ENCODE data around the gene GJD3. TPM values are rescaled to one million over a fixed set of nuclear protein-coding genes. Genes with fewer than 3 reads are reported as not detected.

The GJD3 gene
- total and polyA plus RNA-seq, 3 donors from 2014 or later: 2.1 to 2.6 TPM; not detected in 1

DNA sequence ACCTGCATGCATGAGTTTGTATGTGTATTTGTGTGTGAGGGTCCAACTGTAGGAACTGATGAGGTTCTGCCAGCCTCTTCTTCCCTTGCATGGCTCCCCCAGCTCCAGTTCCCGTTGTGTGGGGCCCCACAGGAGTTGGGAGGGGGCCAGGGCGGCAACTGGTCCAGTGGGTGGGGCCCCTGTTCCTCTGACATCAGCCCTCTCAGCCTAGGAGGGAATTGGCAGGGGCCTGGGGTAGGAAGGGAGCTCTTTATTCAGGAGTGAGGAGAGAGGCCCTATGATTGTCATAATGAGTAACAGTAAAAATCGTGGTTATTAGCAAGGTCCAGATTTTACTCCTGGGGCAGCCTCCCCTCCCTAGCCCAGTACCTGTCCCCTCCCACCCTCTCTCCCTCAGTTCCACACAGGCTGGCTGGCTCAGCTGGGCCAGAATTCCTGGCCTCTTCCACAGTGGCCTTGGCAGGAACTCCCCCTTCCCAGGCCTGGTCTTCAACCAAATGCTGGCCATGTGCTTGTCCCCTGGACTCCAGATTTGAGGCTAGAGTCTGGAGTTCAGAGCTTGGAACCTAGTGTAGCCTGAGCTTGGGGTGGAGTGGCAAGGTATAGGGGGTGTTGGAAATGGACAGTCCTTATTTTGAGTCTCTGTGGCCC lies 36.7 kb downstream of the GJD3 start:
- H3K9me3 ChIP-seq: no peaks in the 10 kb centered on the region
- DNase-seq: no peak
- H3K36me3 ChIP-seq (ENCODE audit: low read depth, missing control alignments): no peaks in the 10 kb centered on the region
- peak overlapping the region in 1 of 2 donors; percentile 72 for H3K27ac ChIP-seq
- 8 to 28% methylated on average over 3 of the region's 3 CpGs for WGBS, 2 donors
- peaks cover 96% of the 10 kb centered on the region for H3K4me1 ChIP-seq
- no peaks in the 10 kb centered on the region for H3K27me3 ChIP-seq
- intact Hi-C loops (cut with DNase I; ENCODE audit: low total_unique reads): no loop called here
- no peak for TF ChIP-seq POLR2A (IDR thresholded peaks at IDR 0.05)
- TF ChIP-seq, protein P1, sequence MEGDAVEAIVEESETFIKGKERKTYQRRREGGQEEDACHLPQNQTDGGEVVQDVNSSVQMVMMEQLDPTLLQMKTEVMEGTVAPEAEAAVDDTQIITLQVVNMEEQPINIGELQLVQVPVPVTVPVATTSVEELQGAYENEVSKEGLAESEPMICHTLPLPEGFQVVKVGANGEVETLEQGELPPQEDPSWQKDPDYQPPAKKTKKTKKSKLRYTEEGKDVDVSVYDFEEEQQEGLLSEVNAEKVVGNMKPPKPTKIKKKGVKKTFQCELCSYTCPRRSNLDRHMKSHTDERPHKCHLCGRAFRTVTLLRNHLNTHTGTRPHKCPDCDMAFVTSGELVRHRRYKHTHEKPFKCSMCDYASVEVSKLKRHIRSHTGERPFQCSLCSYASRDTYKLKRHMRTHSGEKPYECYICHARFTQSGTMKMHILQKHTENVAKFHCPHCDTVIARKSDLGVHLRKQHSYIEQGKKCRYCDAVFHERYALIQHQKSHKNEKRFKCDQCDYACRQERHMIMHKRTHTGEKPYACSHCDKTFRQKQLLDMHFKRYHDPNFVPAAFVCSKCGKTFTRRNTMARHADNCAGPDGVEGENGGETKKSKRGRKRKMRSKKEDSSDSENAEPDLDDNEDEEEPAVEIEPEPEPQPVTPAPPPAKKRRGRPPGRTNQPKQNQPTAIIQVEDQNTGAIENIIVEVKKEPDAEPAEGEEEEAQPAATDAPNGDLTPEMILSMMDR (IDR thresholded peaks at IDR 0.05): no peak
- no peak overlapping the region for H3K4me3 ChIP-seq

DNA sequence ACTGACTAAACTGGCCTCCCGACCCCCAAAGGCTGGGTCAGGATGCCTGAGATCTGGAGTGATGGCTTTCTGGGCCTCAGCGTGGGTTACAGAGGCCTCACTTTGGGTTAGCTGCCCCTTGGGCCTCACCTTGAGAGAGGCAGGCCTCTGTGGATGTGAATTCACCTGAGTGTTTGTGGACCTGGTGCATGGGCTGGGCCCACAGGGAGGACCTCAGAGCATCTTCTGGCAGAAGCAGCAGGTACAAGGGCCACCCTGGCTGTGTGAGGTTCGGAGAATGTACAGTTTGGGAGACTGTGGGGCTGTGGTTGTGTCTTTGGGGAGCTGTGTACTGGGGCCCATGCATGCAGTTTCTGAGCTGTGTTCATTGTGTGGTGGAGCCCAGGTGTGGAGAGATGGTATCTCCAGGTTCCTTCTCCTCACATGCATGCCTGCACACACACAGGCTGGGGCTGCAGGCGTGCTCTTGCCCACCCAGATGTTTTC lies 37.2 kb downstream of the GJD3 start:
- Histone ChIP-seq H3K27me3 (no peaks in the 10 kb centered on the region), H3K4me1 (peaks cover 96% of the 10 kb centered on the region), H3K9me3 (no peaks in the 10 kb centered on the region), H3K4me3 (no peak overlapping the region), H3K36me3 (ENCODE audit: low read depth, missing control alignments) (no peaks in the 10 kb centered on the region), H3K27ac (peak overlapping the region in 1 of 2 donors; percentile 42)
- TF ChIP-seq POLR2A (IDR thresholded peaks at IDR 0.05): no peak
- TF ChIP-seq, protein P1 (IDR thresholded peaks at IDR 0.05): no peak
- DNase-seq: no peak
- WGBS, 2 donors: 59 to 66% methylated on average over 2 to 4 of the region's 4 CpGs
- intact Hi-C loops (cut with DNase I; ENCODE audit: low total_unique reads): no loop called here

DNA sequence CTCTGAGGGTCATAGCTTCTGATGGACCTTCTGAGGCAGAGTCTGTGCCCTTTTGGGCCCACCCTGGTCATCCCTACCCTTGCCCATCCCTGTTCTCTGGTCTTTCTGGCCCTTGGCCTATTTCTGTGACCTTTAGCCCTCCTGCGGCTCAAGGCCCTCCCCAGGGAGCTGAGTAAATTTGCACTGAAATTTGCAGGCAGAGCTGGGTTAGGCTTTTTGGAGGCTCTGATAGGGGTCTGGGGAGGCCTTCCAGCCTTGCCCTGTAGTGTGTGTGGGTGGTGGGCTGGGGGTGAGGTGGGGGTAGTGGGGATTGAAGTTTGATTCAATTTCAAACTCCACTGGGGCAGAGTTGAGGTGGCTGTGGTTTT lies 37.7 kb downstream of the GJD3 start:
- 53 to 78% methylated on average over 1 of the region's 1 CpG for WGBS, 2 donors
- peak overlapping the region; percentile 7 to 42 for H3K27ac ChIP-seq
- H3K4me1 ChIP-seq: peaks cover 96% of the 10 kb centered on the region
- no peak for DNase-seq
- H3K27me3 ChIP-seq: no peaks in the 10 kb centered on the region
- no peaks in the 10 kb centered on the region for H3K36me3 ChIP-seq (ENCODE audit: low read depth, missing control alignments)
- H3K9me3 ChIP-seq: no peaks in the 10 kb centered on the region
- TF ChIP-seq, protein P1 (IDR thresholded peaks at IDR 0.05): no peak
- TF ChIP-seq POLR2A (IDR thresholded peaks at IDR 0.05): no peak
- intact Hi-C loops (cut with DNase I; ENCODE audit: low total_unique reads): no loop called here
- no peak overlapping the region for H3K4me3 ChIP-seq

GRCh38 chr17:40326014-40326831 lies 38.3 kb downstream of the GJD3 start:
- Histone ChIP-seq H3K4me1 (peaks cover 96% of the 10 kb centered on the region), H3K27ac (peak overlapping the region; percentile 7 to 42), H3K9me3 (no peaks in the 10 kb centered on the region), H3K4me3 (no peak overlapping the region), H3K36me3 (ENCODE audit: low read depth, missing control alignments) (no peaks in the 10 kb centered on the region), H3K27me3 (no peaks in the 10 kb centered on the region)
- 59 to 63% methylated on average over 14 to 17 of the region's 17 CpGs for WGBS, 2 donors
- TF ChIP-seq, protein P1 (IDR thresholded peaks at IDR 0.05): no peak
- no peak for TF ChIP-seq POLR2A (IDR thresholded peaks at IDR 0.05)
- intact Hi-C loops (cut with DNase I; ENCODE audit: low total_unique reads): no loop called here
- DNase-seq: no peak
